NK-92 (cell line): Measurements from ENCODE around the gene ZSWIM6.

Experiments used
- DNase-seq: peaks from one replicate; lab custom pipeline; 2025; ENCODE audit not compliant: unreplicated experiment; lab: John Stamatoyannopoulos, UW

The ZSWIM6 gene

DNA sequence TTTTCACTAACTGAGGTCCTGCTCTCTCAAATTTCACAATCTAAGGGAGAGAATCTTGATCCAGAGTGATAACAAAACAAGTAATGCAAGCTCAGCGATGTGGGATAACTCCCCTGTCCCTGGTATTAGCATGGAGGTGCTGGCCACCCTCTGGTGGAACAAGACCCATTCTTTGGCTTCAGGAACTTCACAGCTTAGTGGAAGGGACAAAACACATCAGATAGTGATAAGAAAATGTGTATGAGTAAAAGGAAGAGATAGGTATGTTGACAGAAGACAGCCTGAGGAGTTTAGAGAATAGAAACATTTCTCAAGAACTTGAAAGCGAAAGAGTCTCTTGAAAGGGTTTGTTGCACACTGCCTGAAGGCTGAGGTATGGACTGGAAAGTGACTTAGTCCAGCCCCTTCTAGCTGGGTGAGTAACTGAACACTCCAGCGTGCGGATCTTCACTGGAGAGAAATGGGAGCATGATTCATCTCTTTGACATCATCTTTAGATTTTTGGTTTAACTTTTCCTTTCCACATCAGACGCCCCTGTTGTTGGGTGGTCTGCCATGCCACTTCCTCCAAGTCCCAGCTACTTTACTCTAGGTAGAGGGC, 25.4 kb upstream of the ZSWIM6 start:
- DNase-seq = no peak

DNA sequence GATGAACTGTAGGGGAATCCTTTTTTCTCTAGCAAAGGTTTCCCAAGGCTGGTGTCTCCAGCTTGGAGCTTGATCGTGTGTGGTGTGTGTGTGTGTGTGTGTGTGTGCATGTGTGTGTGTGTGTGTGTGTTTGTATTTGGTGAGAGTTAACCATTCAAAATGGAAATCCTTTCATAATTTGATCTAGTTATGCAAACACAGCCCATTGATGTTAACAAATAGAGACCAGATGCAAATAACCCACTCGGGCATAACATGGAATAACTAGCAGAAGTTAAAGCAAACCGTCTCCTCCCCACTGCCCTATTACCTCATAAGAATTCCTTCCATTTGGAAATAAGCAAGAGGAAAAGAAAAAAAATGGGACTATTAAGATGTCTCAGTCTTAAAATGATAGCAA, 24.9 kb upstream of the ZSWIM6 start:
- DNase-seq = no peak

DNA sequence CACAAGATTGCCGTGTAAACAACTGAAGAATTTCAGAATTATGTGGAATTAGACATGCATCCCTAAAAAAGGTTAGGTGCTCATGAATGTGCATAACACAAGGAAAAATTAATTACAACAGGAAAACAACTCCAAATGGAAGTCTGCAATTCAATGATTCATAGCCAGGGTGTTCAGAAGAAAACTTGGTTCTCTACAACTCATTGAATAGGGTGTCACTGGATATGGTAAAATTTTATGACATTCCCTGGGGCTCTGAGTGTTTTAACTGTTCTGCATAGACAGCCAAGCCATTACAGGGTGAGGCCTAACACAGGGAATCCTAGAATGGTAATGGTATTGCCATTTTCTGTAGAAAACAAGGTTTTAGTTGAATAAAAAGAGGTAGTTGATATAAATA, 24.4 kb upstream of the ZSWIM6 start:
- no peak for DNase-seq

DNA sequence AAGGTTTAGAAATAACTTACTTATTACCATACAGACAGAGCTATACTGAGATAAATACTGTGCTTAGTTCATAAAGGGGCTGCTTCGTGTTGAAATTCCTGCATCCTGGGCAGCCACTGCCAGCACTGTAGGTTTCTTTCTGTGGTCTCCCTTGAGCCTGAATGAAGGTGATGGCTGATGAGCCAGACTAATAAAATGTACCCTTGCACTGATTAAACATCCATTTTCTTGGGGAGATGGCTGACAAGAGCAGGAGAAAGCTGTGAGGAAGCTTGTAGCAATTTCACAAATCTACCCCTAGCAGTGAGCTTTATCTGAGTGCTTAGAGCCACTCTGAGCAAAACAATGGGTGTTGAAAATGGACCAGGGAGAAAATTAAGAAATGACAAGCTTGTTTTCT, 23.3 kb upstream of the ZSWIM6 start:
- no peak for DNase-seq

DNA sequence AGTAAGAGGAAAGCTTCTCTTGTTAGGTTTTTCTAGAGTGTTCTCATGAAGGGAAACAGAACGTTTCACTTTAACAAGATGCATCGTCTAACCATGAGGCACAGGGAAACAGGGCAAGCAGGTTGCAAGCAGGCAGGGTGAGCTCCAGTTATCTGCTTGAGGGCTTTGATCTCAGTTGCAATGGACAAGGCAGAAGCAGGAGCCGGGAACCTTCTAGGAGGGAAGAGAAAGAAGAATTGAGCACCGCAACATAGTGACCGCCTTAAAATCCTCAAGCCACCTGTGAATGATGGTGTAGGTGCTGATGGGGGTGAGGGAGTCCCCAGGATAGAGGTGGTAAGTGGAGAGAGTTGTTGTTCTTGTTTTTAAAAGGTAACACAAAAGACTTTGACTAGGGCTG, 22.9 kb upstream of the ZSWIM6 start:
- DNase-seq = no peak

DNA sequence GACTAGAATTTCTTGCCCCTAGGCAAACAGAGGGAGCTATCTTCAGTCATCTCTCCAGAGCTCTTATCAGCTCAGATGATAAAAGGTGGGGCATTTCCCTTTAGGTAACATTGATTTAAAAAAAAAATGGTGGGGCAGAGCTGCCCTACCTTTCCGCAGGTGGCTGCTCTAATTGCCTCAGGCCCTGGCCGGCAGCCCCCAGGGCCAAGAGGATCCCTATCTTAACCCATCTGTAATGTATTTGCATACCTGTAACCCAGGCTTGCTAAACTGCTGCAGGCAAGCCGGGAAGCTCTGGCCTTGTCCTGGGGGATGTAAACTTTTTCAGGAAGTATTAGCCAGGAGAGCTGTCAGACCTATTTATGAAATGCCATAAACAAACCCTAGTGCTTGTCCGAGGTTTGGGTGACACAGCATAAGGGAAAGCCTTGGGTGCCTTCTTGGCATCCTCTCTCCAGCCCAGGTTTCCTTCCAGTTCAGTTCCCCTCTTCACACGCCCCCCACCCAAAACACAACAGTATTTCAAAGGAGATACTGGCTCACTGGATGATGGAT, 20.9 kb upstream of the ZSWIM6 start:
- DNase-seq = no peak

DNA sequence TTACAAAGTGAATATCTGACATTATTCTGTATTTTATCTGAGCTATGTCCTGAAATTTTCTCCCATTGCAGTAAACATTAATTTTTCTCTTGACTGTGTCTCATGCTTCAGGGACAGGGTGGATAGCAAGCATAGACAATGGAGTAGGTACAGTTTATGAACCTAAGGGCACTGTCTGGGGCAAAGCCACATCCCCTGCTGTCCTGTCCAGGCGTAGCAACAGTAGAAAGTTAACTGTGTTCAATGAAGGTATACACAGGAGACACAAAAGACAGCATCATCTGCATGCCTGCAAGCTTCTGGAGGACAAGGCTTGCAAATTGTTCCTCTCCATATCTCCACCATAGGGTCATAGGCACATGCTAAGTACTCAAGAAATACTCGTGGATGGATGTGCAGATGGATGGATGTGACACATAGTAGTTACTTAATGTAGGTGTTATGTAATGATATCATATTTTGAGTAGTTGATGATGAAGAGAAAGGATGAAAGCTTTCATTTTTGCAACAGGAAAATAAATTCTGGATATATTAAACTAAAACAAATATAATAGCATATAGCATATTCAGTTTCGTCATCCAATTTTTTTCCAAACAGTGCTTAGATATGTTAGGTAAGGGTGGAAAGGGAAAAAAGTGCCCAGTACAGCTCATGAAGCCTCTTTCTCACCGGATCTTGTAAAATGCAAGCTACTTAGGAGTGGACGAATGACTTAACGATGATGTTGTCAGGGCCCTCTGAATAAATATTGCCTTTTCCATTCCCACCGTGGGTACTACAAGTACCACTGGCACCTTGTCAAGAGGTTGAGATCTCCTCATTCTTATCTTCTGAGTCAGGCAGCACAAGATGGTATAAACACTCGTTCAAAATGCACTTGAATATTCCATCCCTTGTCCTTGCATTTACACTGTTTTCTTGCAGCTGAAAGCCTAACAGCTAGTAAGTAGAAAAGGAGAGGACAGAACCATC, 19.9 kb upstream of the ZSWIM6 start:
- no peak for DNase-seq

DNA sequence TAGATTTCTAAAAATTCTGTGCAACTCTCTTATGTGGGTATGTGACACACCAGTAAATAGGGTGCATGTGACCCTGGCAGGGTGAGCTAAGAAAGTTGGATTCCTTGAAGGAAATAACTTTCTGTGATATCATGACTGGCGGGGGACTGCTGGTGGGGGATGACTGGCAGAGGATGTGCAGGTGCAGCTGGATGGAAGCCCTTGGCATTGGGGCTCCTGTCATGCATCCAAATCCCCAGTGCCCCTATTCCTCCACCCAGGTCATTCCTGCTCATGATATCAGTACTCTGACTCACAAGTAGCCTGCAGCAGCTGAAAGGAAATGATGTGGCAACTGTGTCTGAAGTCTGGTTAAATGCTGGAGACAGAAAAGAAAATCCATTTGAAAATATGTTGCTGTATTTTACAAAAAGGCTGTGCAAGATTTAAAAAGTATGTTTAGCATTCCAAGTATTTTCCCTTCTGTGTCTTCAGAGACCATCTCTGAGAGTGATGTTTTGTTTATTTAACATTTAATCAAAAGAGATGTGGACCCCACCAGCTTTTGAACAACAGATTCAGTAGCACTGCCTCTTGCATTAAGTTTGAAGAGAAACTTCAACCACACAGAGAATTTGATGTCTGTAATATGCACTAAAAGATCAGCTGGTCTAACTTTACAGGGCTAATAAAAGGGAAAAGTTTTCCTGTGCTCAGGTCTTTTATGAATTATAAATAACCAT, 17.9 kb upstream of the ZSWIM6 start:
- no peak for DNase-seq

DNA sequence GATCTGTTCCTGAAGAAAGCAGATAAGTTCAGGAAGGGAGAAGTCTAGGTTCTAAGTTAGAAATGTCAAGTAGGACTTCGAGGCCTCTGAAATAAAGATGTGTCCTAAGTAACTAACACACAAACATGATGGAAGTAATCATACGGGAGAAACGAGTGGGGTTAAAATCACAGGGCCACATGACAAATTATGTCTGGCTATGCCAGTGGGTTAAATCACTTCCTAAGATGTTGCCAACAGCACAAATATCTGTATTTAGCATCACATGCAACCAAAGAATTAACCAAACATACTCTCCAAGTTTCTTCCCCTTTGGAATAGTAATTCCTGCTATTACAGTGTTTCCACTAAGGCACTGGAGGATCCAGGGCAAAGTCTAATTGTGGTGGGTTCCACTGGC, 13.7 kb upstream of the ZSWIM6 start:
- no peak for DNase-seq

DNA sequence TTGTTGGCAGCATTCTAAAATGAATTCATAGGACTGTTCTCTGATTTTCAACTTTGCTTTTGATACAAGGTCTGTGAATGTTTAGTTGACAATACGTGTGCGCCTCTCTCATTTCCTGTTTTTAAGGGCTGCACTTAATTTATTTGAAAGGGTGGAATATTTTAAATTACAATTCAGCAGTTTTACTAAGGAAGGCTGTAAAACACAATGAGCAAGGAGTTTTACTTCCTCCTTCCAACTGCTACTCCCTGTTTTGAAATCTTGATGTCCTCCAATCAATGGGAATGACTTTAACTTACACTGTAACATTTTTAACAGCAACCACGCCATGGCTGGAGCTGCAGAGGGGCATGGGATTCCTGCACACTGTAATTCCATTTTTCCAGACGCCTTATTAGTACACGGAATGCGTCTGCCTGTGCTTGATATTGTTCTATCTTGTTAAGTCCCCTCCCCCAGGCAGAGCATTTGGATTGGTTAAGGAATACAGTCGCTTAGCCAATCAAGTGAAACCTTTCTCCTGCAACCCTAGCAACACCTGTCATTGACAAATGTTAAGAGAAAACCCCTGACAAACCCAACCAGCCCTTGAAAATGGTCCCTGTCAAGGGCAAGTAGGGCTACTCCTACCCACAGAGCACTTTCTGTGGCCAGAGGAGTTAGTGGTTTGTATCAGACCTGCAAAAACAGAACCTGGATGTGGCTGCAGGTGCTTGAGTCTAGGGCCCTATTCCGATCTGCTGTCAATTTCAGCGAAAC, 12.5 kb upstream of the ZSWIM6 start:
- DNase-seq = no peak

DNA sequence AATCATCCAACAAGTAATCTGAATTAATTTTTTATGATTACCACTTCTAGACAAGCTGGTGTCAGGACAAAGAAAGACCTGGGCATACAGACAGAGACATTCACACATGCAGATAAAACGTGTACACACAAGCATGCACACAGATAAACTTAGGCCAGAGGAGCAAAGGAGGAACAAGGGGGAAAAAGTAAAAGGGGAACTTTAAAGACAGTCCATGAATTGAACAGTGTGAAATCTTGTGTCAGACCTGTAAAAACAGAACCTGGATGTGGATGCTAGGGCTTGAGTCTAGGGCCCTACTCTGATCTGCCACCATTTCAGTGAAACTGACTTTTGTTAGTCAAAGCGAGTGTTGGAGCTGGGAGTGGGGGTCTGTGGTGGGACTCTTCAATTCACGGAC, 11.2 kb upstream of the ZSWIM6 start:
- DNase-seq = no peak

DNA sequence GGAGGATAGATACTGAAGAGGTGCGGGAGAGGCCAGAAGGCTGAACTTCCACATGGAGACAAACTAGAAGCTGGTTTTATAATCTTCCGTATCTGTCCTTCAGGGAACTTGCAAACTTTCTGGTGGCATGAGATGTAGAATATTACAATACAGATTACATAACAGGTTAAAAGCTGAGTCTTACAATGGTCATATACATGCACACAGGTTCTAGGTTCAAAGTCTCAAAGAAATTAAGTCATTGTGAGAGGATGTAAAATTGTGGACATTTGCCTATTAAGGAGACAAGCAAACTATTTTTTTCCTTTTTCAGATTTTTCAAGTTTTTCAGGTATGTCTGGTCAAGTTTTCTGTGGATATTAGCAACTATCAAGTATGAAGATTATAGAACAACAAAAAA, 10.4 kb upstream of the ZSWIM6 start:
- DNase-seq = no peak

DNA sequence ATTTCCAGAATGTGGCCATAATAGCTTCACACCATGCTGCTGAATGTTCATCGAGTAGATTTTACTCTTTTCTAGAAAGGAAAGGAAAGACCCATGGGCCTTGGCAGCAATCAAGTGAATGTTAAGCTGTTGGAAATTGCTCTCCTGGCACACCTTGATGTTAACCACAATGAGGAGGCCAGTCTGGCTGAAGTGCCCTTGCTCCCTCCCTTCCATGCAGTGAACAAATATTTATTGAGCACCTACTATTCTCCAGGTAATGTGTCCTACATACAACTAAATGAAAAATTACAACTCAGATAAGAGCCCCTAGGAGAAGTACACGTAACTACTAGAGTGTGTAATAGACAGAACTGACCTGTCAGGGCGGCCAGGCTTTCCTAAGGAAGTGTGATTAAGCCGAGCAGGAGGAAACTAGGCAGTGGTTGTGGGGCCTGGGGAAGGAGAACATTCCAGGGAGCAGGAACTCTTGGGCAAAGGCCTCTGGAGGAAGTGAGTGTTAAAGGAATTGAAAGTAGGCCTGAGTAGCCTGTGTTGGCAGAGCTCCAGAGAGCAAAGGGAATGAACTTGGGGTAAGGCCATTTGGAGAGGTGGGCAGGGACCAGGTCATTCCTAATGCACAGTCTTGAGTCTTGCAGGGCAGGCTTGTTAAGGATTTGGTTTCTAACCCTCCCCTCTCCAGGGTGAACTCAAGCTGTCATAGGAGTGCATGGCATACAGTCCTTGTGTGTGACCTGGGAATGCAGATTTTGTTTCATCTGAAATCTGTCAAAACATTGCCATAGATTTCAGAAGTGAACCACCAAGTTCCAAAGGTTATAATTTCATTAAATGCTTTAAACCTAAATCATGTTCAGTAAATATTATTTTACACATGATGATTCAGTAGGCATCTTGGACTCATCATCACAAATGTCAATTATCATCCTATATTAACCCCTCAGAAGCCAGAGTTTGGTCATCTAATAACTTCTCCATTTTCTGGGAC, 9.0 kb upstream of the ZSWIM6 start:
- no peak for DNase-seq

DNA sequence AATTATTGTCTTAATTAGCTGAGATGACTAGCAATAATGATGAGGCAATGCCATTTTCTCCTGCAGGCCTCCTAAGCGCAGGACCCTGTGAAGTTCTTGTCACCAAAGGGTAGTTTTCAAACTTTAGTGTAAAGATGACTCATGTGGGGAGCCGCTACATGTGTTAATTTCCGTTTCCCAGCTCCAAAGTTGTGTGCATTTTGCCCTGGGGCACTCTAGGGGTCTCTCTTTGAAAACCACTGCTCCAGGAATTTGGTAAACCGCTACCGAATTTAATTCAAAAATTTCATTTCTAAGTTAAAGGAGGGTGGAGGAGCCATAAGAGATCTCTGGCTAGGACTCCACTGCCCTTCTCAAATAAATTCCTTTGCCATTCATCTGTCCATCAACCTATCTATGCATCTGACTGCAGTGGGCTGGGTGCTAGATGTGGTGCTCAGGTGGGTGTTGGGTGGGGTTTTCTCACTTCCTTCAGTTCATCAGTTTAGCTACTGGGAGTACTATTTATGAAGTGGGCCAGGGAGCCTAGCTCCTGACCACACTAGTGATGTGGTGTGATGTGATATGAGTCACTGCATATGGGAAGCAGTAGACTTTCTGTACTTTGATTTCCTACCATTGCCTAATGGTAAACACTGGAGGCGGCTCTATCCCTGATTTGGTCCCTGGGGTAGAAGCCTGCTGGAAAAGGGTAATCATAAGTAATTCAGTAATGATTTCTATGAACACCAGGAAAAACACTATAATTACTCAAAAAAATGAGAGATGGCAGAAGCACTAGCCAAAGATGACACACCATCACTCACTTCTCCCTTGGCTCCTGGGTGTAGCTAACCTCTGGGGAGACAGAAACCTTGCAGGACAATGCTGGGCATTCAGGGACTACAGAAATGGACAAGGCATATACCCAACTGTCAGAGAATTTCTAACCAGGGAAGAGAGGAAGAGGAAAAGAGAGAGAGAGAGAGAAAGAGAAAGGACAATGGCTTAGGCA, 4.0 kb upstream of the ZSWIM6 start:
- DNase-seq = no peak

DNA sequence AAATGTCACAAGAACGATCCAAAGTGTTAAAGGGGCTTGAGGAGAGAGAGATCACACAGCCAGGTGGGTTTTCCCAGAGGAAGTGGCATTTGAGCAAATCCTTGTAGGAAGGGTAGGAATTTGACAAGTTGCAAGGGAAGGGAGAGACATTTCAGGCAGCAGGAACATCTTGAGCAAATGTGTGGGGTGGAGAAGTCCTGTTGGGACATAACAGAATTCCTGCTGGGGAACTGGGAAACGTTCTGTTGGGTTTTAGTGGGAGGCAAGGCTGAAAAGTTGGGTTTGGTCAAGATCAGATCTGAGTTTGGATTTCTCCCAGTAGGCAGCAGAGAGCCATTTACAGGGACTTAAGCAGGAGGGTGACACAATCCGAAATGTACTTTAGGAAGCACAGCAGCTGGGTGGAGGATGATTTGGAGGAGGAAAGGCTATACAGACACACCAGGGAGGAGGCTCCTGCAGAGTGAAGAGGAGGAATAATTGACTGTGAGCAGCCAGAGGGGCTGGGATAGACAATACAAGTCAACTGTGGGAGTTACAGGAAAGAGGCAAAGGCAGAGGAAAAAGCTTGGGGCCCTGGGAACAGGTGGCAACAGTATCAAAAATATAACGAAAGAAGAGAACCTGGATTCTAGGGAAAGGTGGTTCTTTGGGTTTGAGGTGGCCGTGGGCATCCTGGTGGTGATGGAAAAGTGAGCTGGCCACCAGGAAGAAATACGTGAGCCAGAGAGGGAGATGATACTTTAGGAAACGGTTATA, 3.1 kb upstream of the ZSWIM6 start:
- no peak for DNase-seq

DNA sequence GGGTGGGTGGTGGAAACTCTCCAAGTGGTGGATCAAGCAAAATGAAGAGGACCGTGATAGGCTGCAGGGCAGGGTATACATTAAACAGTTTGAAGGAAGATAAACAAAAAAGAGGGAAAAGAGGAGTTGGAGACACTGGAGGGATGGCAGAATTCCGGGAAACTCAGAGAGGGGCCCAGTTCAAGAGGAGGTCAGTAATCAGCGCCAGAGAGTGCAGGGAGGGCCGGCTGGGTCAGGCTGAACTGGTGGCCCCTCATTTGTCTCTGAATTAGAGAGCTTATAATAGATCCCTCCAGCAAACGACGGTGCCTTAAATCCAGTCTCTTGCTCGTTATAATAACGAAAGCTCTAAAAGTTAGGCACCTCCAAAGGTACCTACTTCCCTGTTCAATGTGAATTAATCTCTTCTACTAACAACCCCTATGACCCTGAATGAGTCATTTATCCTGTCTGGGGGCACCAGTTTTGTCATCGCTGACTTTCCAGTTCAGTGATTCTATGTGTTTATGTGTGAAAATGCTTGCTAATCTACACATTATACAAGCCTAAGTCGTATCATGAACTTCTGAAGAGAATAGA, 2.4 kb upstream of the ZSWIM6 start:
- peak; percentile 6 for DNase-seq

DNA sequence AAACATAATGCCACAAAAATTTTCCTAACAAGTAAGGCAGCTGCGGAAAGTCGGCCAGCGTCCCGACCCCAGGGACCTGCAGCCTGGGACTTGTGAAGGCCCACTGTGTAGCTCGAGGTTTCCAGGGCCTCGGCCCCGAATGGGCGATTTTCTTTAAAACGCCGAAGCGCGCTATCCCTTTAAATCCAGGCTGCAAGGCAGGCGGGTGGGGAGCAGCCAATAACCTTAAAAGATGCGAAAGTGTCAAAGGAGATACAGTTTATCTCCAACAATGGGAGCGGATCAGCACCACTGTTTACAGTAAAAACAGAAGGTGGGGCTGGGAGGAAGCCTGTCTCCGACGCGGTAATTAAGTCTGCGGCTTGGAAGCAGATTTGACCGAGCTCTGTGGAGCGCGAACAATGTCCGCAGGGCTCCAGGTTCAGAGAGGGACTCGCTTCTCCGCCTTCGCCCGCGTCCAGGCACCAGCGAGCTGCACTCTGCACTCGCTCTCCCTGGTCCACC, 1.7 kb upstream of the ZSWIM6 start:
- no peak for DNase-seq
